COLO829 (cell line): ENCODE data around the gene NOTCH3.

ENCODE experiments used
- DNase-seq: peaks from one replicate; pipeline ENCODE4 v3.0.0; 2012; ENCODE audit warnings: low spot score

The NOTCH3 gene

DNA sequence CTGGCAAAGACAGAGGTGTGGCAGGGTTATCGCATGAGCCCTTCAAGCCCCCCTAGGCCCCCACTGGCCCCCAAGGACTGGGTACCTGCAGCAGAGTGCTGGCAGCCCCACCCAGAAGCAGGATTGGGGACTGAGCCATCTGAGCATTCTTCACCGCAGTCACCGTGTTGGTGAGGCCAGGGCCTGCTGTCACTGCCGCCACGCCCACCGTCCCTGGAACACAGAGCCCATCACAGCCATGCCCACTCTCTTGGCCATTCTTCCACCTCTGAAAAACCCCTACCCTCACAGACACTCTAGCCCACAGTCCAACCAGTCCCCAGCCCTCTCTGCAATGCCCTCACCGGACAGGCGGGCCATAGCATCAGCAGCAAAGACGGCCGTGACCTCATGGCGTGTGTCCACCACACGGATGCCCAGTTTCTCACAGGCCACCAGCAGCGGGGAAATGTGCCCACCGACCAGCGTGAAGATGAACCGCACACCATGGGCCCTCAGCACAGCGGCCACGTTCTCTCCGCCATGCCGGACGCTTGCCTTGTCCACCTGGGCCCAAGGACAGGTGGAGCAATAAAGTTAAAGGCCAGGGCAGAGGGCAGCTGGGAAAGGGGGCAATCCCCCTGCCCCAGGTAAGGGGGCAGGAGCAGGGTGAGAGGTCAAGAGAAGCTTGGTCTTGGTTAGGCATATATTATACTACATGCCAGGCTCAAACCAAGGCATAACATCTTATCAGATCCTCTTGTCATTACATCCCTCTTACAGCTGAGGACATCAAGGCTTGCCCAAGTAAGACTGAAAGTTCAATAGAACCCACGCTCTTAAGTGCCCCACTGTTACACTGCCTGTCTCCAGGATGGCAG, 77.5 kb downstream of the NOTCH3 start:
- DNase-seq, result no peak

GRCh38 chr19:15122331-15123030, 78.3 kb downstream of the NOTCH3 start:
- DNase-seq, result no peak

DNA sequence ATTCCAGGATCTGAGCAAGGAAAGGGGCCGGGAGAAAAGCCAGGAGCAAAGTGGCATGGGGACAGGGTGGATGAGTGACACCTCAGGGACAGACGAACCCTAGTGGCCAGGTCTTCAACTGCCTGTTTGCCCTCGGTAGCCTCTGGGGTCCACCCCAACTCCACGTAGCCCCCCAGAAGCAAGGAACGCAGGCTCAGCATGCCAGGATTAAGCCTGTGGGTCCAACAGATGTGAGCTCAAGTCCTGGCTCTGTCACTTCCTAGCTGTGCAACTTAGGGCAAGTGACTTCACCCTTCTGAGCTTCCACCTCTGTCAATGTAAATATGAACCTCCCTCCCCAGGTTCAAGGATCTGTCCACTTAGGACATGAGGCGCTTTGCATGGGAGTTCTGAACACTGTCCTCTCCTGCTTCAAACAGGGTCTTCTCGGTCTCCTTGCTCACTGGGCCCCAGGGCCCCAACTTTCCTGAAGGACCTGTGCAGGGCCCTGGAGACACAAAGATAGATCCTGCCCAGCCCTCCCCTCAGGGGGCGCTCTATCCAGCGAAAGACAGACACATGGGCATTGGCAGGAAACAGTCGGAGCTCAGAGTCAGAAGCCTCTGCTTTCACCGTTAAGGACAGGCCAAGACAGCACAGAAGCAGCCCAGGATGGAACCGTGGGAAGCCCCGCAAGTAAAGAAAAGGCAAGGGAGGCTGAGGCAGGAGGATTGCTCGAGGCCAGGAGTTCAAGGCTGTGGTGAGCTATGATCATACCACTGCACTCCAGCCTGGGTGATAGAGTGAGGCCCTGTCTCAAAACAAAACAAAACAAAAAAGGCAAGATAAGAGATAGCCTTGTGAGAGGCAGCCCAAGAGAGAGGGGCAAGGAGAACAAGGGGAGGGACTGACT, 80.4 kb downstream of the NOTCH3 start:
- no peak for DNase-seq

DNA sequence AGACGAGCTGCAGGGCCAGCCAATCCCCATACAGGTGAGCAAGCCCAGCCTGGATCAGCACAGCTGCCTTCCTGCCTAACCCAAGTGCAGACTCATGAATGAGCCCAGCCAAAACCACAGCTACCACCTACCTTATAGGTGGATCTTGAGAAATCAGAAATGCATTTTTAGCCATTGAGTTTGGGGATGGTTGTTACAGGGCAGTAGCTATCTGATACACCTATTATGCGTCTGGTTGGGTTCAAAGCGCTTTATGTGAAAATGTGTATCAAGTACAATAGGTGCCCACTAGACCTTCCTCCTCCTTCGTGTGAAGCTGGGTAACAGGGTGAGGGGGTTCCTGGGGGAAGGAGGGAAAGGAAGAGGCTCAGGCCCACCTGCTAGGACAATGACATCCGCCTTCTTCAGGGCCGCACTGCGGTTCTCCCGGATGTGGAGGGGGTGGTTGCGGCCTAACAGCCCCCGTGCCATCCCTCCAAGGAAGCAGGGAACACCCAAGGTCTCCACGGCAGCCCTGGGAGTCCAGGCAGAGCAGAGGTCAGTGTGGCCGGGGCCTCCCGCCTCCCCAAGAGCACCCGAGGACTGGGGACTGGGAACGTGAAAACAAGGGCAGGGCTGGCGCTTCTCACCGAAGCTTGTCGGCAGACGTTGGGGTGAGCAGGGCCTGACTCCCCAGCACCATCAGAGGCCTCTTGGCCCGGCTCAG, 81.9 kb downstream of the NOTCH3 start:
- DNase-seq, result no peak

GRCh38 chr19:15118248-15118647, 82.5 kb downstream of the NOTCH3 start:
- no peak for DNase-seq

GRCh38 chr19:15116856-15117255, 83.9 kb downstream of the NOTCH3 start:
- no peak for DNase-seq

- no peak for DNase-seq
Measured at GRCh38 chr19:15115762-15116615, 84.8 kb downstream of the NOTCH3 start.

GRCh38 chr19:15115080-15115479, 85.7 kb downstream of the NOTCH3 start:
- DNase-seq, result no peak

GRCh38 chr19:15114153-15114540, 86.6 kb downstream of the NOTCH3 start:
- no peak for DNase-seq

GRCh38 chr19:15113245-15114152, 87.3 kb downstream of the NOTCH3 start:
- no peak for DNase-seq

DNA sequence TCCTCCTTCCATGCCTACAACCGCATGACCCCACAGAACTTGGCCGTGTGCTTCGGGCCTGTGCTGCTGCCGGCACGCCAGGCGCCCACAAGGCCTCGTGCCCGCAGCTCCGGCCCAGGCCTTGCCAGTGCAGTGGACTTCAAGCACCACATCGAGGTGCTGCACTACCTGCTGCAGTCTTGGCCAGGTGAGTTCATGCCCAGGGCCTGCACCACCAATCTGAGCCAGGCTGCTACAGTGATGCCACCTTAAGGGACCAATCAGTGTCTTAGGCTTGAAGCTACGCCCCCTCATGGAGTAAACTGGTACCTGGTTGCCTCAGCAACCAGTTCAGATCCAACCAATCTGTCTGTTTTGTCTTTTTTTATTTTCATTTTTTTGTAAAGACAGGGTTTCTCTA, 88.4 kb downstream of the NOTCH3 start:
- no peak for DNase-seq

DNA sequence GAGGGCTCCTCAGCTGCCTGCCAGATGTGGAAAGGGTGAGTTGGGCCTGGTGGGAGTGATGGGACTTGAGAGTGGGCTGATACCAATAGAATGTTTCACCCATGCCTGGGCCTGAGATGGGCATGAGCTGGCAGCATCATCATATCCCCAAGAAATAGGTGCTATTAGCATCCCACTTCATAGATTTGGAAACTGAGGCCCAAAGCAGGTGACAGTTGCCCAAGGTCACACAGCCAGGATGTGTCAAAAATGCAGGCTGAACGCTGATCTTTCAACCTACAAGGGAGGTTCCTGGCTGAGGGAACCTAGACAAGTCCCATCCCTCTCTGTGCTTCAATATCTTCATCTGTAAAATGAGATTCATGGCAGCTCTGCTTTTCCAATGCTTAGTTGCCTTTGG, 89.0 kb downstream of the NOTCH3 start:
- DNase-seq, result no peak

DNA sequence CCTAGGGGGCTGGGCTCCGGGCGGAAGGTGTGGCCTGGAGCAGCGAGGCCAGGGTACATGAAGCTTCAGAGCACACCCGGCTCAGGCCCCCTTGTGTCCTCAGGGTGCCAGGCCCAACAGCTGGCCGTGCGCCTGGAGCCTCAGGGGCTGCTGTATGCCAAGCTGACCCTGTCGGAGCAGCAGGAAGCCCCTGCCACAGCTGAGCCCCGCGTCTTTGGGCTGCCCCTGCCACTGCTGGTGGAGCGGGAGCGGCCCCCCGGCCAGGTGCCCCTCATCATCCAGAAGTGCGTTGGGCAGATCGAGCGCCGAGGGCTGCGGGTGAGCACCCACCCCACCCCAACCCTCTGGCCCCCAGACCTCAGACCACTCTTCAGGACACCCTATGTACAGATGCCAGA, 90.4 kb downstream of the NOTCH3 start:
- DNase-seq, result no peak

DNA sequence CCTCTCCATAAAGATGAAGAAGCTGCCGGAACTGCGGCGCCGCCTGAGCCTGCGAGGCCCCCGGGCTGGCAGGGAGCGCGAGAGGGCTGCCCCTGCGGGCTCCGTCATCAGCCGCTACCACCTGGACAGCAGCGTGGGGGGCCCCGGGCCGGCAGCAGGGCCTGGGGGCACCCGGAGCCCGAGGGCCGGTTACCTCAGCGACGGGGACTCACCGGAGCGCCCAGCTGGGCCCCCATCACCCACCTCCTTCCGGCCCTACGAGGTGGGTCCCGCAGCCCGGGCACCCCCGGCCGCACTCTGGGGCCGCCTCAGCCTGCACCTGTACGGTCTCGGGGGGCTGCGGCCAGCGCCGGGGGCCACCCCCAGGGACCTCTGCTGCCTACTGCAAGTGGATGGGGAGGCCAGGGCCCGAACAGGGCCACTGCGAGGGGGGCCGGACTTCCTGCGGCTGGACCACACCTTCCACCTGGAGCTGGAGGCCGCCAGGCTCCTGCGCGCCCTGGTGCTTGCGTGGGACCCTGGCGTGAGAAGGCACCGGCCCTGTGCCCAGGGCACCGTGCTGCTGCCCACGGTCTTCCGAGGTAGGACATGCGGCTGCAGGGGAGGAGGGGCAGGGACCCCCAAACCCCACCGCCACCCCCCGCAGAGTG, 90.9 kb downstream of the NOTCH3 start:
- DNase-seq, result no peak
